HepG2 (cell line): ENCODE measurements around the gene ALDH3A2. TPM values are rescaled to one million over a fixed set of nuclear protein-coding genes. Genes with fewer than 3 reads are reported as not detected.

ENCODE experiments used
- CAMTA2 ChIP-seq: sonication (generic); formaldehyde crosslinking; IDR thresholded peaks from 2 replicates; pipeline ENCODE4 v1.4.0; 2020; ENCODE audit warnings: mild to moderate bottlenecking, missing genetic modification reagents, borderline replicate concordance
- HMG20A ChIP-seq: IDR thresholded peaks from 2 replicates; pipeline ENCODE4 v1.6.1; 2016; ENCODE audit warnings: borderline replicate concordance
- PHF21A ChIP-seq: sonication (generic); formaldehyde crosslinking; IDR thresholded peaks from 2 replicates; pipeline ENCODE4 v1.5.0; 2020; ENCODE audit warnings: mild to moderate bottlenecking, missing genetic modification reagents
- ZNF224 ChIP-seq: sonication (generic); formaldehyde crosslinking; IDR thresholded peaks from 2 replicates; pipeline ENCODE4 v1.5.0; 2020; ENCODE audit warnings: mild to moderate bottlenecking, missing genetic modification reagents
- ZNF232 ChIP-seq: sonication (generic); formaldehyde crosslinking; IDR thresholded peaks from 2 replicates; pipeline ENCODE4 v1.4.0; 2020; ENCODE audit warnings: missing genetic modification reagents, borderline replicate concordance
- ZNF253 ChIP-seq: sonication (generic); formaldehyde crosslinking; IDR thresholded peaks from 2 replicates; pipeline ENCODE4 v1.8.0; 2022; ENCODE audit warnings: mild to moderate bottlenecking, missing genetic modification reagents, borderline replicate concordance
- ZNF556 ChIP-seq: sonication (generic); formaldehyde crosslinking; IDR thresholded peaks from 2 replicates; pipeline ENCODE4 v1.4.0; 2020; ENCODE audit warnings: mild to moderate bottlenecking, missing genetic modification reagents, borderline replicate concordance
- ZNF678 ChIP-seq: sonication (generic); formaldehyde crosslinking; IDR thresholded peaks from 2 replicates; pipeline ENCODE4 v1.4.0; 2020; ENCODE audit warnings: mild to moderate bottlenecking, missing genetic modification reagents
- ZNF747 ChIP-seq: sonication (generic); formaldehyde crosslinking; IDR thresholded peaks from 2 replicates; pipeline ENCODE4 v1.8.1; 2023; ENCODE audit warnings: missing genetic modification reagents, mild to moderate bottlenecking, borderline replicate concordance
- polyA plus RNA-seq, 8 experiments: library from polyadenylated mRNA; depleted of rRNA in 3 of 8; stranded (reverse) in 7 of 8; unstranded in 1 of 8; fragments of >200 nt; fragmentation: Illumina TruSeq in 4 of 8; extraction: Trizol in 4 of 8; gene quantifications; 2 replicates each; pipeline versions ENCODE4 v1.2.1 to v1.2.3, GENCODE V29; 2011 to 2016; ENCODE audit warnings: low read depth in 4 of 8, missing spikeins in 1 of 8, mixed read lengths in 1 of 8; ENCODE audit not compliant: insufficient read depth in 1 of 8
- total RNA-seq, 5 experiments: library from RNA; depleted of rRNA; stranded (reverse); fragments of >200 nt; fragmentation: Illumina TruSeq; extraction: Trizol; gene quantifications; 2 replicates each; pipeline ENCODE4 v1.2.3, GENCODE V29; 2016; ENCODE audit warnings: low read depth in 1 of 5
- TF ChIP-seq, protein P1 (sequence below): sonication (generic); formaldehyde crosslinking; IDR thresholded peaks from 2 replicates; pipeline ENCODE4 v1.8.1; 2023; ENCODE audit warnings: mild to moderate bottlenecking, missing genetic modification reagents
- TF ChIP-seq, protein P2 (sequence below): sonication (generic); formaldehyde crosslinking; IDR thresholded peaks from 2 replicates; pipeline ENCODE4 v1.5.1; 2020; ENCODE audit warnings: missing genetic modification reagents, mild to moderate bottlenecking, borderline replicate concordance
- TF ChIP-seq, protein P3 (sequence below): sonication (generic); IDR thresholded peaks from 2 replicates; pipeline ENCODE4 v1.6.1; 2016; ENCODE audit warnings: low read depth, borderline replicate concordance
- TF ChIP-seq, protein P4 (sequence below): sonication (generic); formaldehyde crosslinking; conservative IDR thresholded peaks from 2 replicates; pipeline ENCODE4 v1.4.0; 2020; ENCODE audit warnings: missing genetic modification reagents
- TF ChIP-seq, protein P5 (sequence below): sonication (generic); formaldehyde crosslinking; IDR thresholded peaks from 2 replicates; pipeline ENCODE4 v1.4.0; 2020; ENCODE audit warnings: mild to moderate bottlenecking, missing genetic modification reagents, borderline replicate concordance
- TF ChIP-seq, protein P6 (sequence below): sonication (generic); formaldehyde crosslinking; IDR thresholded peaks from 2 replicates; pipeline ENCODE4 v1.8.0; 2022; ENCODE audit warnings: mild to moderate bottlenecking, missing genetic modification reagents; ENCODE audit not compliant: insufficient replicate concordance

Gene ALDH3A2
- total and polyA plus RNA-seq, 2 of the 13 experiments (the other 11 are each of a cell fraction or from before 2014, with no cell fraction given), result 80.8 to 180 TPM

DNA sequence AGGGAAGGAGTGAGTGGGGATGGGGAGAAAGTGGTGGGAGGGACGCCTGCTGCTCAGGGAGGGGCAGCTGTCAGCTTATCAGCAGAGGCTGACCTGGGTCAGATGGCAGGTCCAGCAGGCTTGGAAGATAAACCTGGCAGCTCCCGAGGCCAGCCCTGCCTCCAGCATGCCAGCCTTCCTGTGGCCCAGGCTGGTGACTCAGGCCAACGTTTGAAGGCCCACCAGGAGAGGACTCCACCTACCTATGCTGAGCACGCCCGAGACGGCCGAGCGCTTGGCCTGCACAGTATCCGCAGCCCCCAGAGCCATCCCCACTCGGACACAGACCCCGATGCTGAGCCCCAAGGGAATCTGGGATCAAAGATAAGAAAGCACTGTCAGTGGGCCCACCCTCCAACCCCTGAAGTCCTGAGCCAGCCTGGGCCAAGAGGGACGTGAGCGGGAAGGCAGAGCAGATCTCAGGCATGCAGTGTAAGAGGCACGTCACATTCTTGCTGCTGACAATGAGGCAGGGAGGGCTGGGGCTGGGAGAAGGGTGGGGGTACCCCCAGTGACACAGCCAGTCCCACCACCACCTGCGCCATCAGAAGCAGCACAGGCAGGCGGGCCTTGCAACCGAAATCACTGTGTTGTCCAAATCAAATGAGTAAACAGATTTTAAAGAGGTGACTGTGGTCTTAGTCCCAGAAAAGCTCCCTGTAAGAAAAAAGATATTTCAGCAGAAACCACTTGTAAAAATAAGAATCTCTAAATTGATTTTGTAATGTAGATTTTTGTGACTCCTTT, 55.5 kb downstream of the ALDH3A2 start (continued):
- TF ChIP-seq, protein P1, sequence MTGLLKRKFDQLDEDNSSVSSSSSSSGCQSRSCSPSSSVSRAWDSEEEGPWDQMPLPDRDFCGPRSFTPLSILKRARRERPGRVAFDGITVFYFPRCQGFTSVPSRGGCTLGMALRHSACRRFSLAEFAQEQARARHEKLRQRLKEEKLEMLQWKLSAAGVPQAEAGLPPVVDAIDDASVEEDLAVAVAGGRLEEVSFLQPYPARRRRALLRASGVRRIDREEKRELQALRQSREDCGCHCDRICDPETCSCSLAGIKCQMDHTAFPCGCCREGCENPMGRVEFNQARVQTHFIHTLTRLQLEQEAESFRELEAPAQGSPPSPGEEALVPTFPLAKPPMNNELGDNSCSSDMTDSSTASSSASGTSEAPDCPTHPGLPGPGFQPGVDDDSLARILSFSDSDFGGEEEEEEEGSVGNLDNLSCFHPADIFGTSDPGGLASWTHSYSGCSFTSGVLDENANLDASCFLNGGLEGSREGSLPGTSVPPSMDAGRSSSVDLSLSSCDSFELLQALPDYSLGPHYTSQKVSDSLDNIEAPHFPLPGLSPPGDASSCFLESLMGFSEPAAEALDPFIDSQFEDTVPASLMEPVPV (CRISPR knock-in tag), result no peak
- TF ChIP-seq HMG20A (0 out of 2 replicates have a peak, but pooled peaks have one; percentile 29), ZNF556 (CRISPR knock-in tag) (0 out of 2 replicates have a peak, but pooled peaks have one; percentile 54), ZNF253 (CRISPR knock-in tag) (no peak), ZNF224 (CRISPR knock-in tag) (no peak), CAMTA2 (CRISPR knock-in tag) (no peak), ZNF232 (no peak), PHF21A (no peak), ZNF747 (CRISPR knock-in tag) (no peak), ZNF678 (CRISPR knock-in tag) (0 out of 2 replicates have a peak, but pooled peaks have one; percentile 50)
- TF ChIP-seq, protein P2, sequence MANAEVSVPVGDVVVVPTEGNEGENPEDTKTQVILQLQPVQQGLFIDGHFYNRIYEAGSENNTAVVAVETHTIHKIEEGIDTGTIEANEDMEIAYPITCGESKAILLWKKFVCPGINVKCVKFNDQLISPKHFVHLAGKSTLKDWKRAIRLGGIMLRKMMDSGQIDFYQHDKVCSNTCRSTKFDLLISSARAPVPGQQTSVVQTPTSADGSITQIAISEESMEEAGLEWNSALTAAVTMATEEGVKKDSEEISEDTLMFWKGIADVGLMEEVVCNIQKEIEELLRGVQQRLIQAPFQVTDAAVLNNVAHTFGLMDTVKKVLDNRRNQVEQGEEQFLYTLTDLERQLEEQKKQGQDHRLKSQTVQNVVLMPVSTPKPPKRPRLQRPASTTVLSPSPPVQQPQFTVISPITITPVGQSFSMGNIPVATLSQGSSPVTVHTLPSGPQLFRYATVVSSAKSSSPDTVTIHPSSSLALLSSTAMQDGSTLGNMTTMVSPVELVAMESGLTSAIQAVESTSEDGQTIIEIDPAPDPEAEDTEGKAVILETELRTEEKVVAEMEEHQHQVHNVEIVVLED, result no peak
- TF ChIP-seq, protein P3, sequence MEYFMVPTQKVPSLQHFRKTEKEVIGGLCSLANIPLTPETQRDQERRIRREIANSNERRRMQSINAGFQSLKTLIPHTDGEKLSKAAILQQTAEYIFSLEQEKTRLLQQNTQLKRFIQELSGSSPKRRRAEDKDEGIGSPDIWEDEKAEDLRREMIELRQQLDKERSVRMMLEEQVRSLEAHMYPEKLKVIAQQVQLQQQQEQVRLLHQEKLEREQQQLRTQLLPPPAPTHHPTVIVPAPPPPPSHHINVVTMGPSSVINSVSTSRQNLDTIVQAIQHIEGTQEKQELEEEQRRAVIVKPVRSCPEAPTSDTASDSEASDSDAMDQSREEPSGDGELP, result peak; percentile 57; the same call in 1 of the 2 replicates
- TF ChIP-seq, protein P4, sequence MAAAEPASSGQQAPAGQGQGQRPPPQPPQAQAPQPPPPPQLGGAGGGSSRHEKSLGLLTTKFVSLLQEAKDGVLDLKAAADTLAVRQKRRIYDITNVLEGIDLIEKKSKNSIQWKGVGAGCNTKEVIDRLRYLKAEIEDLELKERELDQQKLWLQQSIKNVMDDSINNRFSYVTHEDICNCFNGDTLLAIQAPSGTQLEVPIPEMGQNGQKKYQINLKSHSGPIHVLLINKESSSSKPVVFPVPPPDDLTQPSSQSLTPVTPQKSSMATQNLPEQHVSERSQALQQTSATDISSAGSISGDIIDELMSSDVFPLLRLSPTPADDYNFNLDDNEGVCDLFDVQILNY (CRISPR knock-in tag), result no peak
- TF ChIP-seq, protein P5, sequence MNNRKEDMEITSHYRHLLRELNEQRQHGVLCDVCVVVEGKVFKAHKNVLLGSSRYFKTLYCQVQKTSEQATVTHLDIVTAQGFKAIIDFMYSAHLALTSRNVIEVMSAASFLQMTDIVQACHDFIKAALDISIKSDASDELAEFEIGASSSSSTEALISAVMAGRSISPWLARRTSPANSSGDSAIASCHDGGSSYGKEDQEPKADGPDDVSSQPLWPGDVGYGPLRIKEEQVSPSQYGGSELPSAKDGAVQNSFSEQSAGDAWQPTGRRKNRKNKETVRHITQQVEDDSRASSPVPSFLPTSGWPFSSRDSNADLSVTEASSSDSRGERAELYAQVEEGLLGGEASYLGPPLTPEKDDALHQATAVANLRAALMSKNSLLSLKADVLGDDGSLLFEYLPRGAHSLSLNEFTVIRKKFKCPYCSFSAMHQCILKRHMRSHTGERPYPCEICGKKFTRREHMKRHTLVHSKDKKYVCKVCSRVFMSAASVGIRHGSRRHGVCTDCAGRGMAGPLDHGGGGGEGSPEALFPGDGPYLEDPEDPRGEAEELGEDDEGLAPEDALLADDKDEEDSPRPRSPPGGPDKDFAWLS (CRISPR knock-in tag), result no peak
- TF ChIP-seq, protein P6, sequence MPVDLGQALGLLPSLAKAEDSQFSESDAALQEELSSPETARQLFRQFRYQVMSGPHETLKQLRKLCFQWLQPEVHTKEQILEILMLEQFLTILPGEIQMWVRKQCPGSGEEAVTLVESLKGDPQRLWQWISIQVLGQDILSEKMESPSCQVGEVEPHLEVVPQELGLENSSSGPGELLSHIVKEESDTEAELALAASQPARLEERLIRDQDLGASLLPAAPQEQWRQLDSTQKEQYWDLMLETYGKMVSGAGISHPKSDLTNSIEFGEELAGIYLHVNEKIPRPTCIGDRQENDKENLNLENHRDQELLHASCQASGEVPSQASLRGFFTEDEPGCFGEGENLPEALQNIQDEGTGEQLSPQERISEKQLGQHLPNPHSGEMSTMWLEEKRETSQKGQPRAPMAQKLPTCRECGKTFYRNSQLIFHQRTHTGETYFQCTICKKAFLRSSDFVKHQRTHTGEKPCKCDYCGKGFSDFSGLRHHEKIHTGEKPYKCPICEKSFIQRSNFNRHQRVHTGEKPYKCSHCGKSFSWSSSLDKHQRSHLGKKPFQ (CRISPR knock-in tag), result no peak
